Activated gamma-delta T cell treated with Interleukin-2 at 50 U/mL for 16 hours (primary cell): ENCODE results near the gene C1orf35.

Experiments used
- DNase-seq: peaks from one replicate; pipeline ENCODE4 v3.0.0-alpha.2; 2020

Gene C1orf35

GRCh38 chr1:228077565-228078330, 25.4 kb downstream of the C1orf35 start:
- no peak for DNase-seq

DNA sequence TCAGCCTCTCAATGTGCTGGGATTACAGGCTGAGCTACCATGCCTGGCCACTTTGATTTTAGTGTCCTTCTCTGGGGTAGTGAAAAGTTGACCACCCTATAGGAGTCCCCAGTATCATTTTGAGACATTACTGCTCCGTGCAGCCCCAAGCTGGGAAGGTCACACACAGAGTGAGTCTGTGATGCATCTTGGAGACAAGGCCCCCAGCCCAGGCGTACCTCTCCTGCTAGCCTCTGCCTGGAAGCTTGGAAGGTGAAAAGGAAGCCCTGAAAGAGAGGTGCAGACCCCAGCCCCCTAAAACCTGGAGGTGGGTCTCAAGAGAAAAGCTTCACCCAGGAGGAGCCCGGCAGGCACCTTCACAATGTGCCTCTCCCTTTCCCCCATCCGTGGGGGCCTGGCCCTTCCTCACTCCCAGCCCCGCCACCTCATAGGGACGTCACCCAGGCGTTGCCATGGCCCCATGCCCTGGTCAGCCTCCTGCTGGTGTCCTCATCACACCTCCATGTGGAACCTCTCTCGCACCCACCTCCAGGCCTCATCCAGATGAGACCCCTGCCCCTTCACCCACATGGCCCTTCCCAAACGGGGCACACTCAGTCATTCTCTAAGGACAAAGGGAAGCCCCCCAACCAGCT, 26.2 kb downstream of the C1orf35 start:
- DNase-seq, result no peak

GRCh38 chr1:228075801-228076271, 27.3 kb downstream of the C1orf35 start:
- no peak for DNase-seq

DNA sequence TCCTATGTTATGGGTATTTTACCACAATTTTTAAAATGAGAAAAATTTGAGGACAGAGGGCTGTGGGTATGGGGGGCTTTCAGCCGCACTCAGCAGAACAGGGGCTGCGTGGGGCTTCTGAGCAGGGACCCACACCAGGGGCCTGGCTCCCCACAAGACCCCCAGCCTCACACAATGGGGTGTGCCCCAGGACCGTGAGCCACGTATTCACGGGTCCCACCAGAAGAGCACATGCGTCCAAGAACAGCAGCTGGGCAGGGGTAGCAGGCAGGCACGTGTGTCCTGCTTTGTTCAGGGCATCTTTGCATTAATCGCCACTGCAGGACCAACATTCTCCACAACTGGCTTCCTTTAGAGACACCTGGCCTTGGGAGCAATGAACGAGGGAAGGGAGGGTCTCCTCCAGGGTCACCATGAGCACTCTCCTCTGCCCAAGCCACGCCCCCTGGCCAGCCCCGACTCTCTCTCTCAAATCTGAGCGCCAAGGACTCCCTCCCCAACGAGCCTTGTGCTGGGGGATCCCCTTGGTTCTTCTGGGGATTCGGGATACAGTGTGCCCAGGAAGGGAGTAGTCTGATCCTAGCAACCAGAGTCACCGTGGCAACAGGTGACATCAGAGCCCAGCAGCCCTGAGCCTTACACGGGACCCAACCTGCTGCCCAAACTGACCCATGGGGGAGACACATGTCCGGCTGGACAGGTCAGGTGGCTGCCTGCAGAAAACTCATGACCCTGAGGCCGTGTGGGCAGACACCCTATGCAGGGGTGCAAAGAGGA, 28.0 kb downstream of the C1orf35 start:
- no peak for DNase-seq

GRCh38 chr1:228073857-228074545, 29.1 kb downstream of the C1orf35 start:
- no peak for DNase-seq

DNA sequence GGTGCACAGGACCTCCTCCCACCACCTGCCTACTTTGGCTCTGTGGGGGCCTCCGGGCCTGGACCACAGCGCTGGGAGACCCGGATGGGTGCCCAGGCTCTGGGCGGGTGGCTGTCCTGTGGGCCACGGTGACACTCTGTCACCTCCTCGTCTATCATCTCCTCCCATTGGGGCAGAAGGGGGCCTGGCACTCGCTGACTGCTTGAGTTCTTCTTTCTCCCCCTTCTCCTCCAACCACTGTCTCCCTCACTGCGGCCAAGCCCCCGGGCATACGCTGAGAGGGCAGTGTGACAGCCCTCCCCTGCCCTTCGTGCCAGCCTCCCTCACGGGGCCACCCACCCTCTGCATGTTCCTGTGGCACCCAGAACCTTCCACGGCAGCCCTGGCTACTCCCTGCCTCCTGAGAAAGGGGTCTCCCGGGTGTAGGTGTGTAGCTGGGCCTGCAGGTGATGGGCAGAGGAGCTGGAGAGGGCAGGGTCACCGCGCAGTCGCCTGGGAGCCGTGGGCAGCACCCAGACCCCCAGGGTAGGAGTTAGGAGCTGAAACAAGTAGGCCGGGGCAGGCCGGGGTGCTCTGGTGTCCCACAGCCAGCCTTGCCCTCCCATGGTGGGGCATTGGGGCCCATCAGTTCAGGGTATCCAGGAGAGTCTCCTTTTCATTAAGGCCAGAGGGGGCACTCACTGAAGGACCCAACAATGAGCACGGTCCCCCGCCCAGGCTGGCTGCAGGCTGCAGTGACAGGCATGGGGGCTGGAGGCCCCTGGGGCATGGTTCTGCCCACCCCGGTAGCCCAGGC, 29.9 kb downstream of the C1orf35 start:
- DNase-seq, result no peak

- DNase-seq, result no peak
Measured at GRCh38 chr1:228072658-228073043, 30.5 kb downstream of the C1orf35 start.

GRCh38 chr1:228071839-228072657, 31.1 kb downstream of the C1orf35 start:
- no peak for DNase-seq

DNA sequence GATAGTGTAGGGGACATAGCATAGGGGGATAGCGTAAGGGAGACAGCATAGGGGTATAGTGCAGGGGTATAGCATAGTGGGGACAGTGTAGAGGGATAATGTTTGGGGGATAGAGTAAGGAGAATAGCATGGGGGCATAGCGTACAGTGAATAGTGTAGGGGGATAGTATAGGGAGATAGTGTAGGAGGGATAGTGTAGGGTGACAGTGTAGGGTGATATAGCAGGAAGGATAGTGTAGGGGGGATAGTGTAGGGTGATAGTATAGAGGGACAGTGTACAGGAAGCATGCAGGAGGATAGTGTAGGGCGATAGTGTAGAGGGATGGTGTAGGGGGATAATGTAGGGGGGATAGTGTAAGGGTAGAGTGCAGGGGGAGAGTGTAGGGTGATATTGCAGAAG, 32.3 kb downstream of the C1orf35 start:
- no peak for DNase-seq

DNA sequence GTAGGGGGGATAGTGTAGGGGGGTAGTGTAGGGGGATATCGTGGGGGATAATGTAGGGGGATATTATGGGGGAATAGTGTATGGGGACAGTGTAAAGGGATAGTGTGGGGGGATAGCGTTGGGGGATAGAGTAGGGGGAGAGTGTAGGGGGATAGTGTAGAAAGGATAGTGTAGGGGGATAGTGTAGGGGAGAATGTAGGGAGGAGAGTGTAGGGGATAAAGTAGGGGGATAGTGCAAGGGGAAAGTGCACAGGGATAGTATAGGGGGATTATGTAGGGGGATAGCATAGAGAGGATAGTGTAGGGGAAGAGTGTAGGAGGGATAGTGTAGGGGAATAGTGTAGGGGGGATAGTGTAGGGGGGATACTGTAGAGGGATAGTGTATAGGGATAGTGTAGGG, 33.0 kb downstream of the C1orf35 start:
- DNase-seq, result no peak

DNA sequence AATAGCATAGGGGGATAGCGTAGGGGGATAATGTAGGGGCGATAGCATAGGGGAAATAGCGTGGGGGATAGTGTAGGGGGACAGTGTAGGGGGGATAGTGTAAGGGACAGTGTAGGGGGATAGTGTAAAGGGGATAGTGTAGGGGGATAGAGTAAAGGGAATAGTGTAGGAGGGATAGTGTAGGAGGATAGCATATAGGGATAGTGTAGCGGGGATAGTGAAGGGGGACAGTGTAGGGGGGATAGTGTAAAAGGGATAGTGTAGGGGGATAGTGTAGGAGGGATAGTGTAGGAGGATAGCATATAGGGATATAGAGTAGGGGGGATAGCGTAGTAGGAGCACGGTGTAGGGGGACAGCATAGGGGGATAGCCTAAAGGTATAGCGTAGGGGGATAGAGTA, 34.8 kb downstream of the C1orf35 start:
- no peak for DNase-seq

GRCh38 chr1:228066891-228067654, 36.1 kb downstream of the C1orf35 start:
- no peak for DNase-seq

DNA sequence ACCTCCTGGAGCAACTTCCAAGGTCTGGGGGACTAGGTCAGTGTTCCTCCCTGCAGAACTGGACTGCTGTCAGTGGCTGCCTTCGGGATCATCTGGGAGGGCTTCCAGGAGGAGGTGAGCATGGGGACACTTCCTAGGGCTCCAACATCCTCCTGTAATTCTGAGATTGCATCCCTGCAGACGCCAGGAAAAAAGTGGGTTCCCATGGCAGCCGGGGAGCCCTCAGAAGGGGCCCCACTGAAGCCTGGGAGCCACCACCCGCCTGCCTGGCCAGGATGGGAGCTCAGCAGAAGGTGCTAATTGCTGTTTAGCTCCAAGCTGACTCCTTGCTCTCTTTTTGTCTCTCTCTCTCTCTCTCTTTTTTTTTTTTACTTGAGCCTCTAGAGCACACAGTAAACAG, 36.7 kb downstream of the C1orf35 start:
- DNase-seq, result no peak

DNA sequence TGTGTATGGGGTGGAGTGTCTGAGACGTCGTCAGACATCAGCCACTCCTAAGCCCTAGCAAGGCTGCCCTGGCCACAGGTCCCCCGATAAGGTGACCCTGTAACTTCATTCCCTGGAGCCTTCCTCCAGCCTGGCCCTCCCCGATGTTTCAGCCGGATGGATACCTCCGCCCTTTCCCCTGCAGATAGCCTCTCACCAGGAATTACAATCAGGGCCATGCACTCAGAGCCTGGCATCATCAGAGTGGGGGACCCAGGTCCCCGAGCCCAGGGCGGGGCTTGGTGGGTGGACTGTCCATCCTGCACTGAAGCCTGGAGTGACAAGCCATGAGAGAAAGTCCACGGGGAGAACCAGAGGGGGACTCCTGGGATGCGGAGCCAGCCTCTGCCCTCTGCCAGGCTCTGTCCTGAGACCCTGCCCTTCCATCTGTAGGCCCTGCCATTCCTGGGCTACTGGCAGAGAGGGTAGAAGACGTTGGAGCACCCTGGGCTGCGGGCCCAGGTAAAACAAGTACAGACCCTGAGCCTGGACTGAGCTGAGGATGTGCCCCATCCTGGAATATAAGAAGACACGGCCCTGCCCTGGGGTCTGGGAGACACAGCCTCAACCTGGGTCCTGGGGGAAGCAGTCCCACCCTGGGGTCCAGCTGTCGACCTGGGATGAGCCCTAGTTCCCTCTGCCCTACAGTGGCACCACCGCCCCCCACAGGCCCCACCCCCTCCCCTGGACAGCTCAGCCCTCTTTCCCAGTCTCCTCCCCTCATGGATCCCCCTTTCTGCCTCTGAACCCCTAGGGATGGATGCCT, 37.4 kb downstream of the C1orf35 start:
- no peak for DNase-seq

GRCh38 chr1:228064741-228065542, 38.2 kb downstream of the C1orf35 start:
- DNase-seq, result no peak

DNA sequence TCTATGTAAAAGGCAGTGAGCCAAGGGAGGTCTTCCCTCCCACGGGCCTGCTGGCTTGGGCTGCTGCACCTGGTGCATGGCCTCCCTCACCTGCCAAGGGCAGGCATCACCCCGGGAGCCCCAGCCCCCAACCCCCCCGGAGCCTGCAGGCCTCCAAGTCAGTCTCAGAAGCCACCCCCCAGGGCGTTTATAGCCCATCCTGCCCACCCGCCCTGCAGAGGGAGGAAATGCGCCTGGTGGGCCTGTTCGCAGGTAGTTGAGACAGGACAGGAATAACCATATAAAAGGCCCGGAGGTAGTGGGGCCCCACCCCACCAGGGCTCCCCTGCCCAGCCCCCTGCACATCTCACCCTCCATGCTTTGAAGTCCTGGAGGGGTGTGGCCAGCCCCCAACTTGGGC, 38.8 kb downstream of the C1orf35 start:
- DNase-seq, result no peak

DNA sequence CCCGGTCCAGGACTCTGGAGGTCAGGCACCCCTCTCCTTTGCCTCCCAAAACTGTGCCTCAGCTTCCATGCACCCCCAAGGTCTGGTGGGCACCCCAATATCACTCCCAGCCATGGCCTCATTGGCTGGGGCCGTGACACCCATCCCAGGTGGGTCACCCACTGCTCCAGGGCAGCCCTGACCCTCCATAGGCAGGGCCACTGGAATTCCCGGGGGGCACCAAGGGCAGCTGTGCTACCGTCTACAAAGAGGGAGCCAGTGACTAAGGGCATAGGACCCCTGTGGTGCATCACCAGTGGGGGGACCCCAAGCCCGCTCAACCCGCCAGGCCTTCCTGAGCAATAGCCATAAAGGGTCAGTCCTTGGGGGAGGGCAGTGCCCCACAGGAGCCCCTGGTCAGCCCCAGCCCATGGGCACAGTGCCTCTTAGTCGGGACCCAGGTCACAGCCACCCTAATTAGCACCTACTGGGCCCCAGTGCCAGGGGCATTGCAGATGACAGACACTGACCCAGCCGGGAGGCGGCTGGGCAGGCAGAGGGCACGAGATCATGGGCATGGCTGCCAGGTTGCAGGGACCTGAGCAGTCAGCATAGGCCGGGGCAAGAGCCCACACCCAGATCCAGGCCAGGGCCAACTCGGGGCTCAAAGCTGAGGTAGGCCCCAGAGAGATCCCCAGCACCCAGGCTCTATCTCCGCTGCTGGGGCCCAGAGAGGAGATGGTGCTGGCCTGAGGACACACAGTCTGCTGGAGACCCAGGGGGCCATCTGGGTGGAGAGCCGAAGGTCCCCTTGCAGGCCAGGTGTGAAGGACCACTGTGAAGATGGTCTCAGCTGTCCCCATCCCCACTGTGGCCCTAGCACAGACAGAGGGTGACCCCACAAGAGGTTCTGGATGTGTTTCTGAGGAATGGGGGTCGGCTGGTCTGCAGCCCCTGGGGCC, 39.6 kb downstream of the C1orf35 start:
- no peak for DNase-seq

- no peak for DNase-seq
Measured at GRCh38 chr1:228062812-228063211, 40.3 kb downstream of the C1orf35 start.
